CD1c-positive myeloid dendritic cell (primary cell): ENCODE results near the gene FRAS1.

Experiments used
- DNase-seq: peaks from one replicate; pipeline ENCODE4 v3.0.0-alpha.2; 2016; ENCODE audit errors: extremely low spot score

The FRAS1 gene

DNA sequence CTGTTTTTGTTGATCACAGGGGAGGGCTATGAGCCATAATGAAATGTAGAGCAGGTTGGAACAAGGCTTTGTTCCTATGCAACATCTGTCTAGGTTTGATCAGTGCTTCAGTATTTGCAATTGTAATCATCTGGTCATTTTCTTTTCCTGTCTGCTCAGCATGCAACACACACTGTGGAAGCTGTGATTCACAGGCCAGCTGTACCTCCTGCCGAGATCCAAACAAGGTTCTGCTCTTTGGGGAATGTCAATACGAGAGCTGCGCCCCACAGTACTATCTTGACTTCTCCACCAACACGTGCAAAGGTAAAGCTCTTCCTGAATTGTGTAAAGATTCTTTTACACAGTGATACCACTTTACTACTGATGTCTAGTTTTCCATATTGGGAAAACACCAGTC, 312.6 kb downstream of the FRAS1 start:
- no peak for DNase-seq

- no peak for DNase-seq
Observed at GRCh38 chr4:78370631-78371372, 313.7 kb downstream of the FRAS1 start.

- no peak for DNase-seq
Observed at GRCh38 chr4:78372355-78372988, 315.3 kb downstream of the FRAS1 start.

- no peak for DNase-seq
Observed at GRCh38 chr4:78377555-78377954, 320.4 kb downstream of the FRAS1 start.

DNA sequence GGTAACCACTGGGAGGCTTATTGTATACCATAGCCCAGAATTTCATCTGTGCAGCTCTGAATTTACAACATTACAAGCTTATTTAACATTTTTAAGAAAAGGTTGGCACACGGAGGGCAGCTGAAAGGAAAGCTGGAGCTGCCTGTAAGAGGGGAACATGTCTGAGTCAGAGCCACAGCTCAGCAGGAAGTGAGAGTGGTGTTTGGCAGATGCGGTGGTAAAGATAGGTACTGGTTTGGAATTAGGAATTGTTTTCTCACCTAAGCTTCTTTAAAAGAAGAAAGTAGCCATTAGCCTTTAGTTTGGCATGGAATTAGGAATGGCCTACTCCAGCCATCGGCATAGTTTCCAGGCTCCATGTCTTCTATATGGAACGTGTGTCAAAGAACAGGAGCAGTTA, 321.9 kb downstream of the FRAS1 start:
- no peak for DNase-seq

DNA sequence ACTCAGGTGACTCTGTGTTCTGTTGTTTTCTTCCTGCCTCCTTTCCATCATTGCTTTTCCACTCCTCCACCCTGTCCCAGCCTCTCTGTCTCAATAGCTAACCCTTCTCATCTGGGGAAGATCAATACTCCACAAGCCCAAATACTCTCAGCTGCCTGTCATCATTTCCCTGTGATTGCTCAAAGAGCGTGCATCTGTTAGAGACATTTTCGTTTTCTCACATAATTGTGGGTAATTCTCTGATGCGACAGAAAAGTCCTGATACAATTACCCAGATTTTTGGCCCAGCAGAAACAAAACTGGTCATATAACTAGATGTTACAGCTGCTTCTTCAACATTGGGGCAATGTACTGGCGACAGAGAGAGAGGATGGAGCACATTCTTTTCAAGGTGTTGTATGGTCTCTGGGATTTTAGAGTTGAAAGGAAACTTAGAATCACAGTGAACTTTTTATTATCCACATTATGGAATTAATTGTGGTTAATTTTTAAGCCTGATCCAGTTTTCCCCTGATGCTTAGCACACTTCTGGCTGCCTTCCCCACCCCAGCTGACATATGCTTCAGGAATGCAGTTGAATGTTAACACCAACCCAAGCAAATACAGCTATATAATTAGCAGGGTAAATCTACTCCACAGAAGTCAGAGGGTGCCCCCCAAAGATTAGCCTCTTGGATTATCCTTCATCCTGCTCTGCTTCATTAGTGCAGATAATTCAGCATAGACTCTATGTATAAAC, 323.0 kb downstream of the FRAS1 start:
- DNase-seq: no peak

DNA sequence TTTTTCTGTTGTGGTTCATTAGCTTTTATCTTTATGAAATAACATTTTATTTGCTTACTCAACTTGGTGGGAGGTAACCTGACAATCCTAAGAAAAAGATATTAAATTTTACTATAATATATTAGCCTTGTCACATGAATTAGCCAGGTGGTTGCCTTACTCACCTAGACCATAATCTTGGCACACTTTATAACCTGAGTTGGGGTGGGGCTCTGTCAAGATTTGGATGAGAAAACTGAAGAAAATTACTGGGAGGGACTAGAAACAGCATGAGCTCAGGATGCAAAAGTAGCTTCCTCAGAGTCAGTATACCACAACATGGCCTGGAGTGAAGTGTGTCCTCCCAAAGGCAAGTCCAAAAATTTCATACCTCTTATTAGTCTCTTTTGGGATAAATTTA, 329.6 kb downstream of the FRAS1 start:
- DNase-seq: no peak

DNA sequence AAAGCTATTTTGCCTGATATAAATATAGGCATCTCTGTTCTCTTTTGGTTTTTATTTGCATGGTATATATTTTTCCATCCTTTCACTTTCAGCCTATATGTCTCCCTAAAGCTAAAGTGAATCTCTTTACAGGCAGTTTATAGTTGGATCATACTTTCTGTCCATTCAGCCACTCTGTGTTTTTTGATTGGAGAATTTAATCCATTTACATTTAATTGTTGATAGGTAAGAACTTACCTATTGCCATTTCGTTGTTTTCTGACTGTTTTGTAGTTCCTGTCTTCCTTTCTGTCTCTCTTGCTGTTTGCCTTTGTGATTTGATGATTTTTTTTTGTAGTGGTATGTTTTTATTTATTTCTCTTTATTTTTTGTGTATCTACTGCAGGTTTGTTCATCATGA, 338.5 kb downstream of the FRAS1 start:
- no peak for DNase-seq

GRCh38 chr4:78396613-78397291, 339.6 kb downstream of the FRAS1 start:
- DNase-seq: no peak

GRCh38 chr4:78397292-78397630, 340.1 kb downstream of the FRAS1 start:
- no peak for DNase-seq

DNA sequence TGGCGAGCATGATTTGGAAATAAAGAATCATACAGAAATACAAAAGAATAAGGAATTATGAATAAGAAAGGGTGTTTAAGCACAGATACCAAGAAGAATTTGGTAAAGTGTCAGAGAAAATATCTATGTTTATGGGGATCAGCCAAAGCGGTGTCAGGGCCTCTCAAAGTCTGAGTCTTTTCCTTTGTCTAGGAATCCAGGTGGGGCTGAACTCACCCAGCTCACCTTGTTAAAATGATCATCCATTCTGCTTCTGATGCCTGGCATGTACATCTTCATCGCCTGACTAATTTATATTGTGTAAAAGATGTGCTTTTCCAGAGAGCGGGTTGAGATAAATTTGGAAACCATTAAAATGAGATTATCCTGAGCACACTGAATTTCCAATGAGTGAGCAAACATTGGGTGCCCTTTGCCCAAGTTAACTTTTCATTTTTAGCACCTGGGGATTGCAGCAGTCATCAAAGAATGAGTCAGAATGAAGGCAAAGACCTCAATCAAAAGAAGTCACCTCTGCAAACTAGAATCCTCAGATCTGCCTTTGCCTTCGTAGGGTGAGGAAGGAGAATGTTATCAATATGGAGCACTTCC, 352.6 kb downstream of the FRAS1 start:
- no peak for DNase-seq

- DNase-seq: no peak
Observed at GRCh38 chr4:78410225-78410624, 353.1 kb downstream of the FRAS1 start.

- no peak for DNase-seq
Observed at GRCh38 chr4:78410676-78411075, 353.6 kb downstream of the FRAS1 start.

- no peak for DNase-seq
Observed at GRCh38 chr4:78414116-78414515, 357.0 kb downstream of the FRAS1 start.

DNA sequence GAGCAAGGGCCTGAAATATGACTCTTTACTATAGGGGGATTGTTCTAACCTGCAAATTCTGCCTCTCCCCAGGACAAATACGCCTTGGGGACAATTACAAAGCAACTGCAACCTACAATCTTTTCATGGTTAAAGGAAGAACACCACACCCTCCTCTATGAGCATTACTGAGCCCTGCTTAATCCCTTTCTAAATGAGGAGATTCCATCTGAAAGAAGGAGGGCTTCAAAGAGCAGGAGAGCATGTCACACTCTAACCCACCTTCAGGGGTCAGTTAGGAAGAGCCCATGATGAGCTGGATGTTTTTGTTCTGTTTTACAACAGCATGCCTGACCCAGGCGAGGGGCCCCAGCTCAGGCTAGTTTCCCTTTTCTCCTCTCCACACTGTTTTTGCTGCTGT, 360.5 kb downstream of the FRAS1 start:
- no peak for DNase-seq

DNA sequence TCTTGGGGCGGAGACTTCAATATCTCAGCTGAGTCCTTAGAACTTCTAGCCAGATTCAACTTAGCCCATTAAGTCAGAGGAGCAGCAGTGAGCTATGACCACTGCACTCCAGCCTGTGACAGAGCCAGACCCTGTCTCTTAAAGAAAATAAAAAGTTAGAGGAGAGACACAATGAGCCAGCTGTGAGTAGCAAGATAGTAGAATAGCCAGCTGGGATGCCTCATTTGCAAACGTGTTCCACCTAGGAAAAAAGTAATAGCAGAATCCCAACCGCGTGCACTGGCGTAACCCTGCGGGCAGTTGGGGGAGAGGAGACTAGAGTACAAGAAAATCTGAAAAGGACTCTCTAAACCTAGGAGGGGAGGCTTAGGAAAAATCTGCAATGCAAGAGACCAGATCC, 361.3 kb downstream of the FRAS1 start:
- DNase-seq: no peak

DNA sequence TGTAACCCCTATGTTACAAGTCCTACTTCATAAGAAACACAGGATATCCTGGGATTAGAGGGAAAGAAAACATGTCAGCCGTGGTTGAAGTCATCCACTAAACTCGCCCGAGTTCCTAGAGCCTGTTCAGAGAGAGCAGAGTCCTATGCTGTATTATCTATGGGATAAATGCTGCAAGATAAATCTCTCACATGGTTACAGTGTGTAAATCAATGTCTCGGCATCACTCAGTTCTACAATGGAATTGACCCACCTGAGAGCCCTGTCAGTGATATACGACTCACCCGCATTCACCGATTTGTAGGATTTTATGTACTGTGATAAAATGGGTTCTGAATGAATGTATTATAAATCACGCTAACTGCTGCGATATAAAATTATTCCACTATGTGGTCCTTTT, 366.7 kb downstream of the FRAS1 start:
- DNase-seq: no peak

DNA sequence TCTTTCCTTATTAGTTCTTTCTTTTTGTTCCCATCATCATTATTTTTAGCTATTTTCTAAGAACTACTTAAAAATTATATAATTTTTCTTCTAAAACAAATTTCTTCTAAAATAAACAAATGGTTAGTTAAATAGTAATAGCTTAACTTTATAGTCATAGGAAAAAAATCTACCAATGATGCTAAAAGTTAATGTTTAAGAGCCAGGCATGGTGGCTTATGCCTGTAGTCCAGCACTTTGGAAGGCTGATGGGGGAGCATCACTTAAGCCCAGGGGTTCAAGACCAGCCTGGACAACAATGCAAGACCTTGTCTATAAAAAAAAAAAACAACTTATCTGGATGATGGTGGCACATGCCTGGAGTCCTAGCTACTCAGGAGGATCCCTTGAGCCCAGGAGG, 367.3 kb downstream of the FRAS1 start:
- no peak for DNase-seq

DNA sequence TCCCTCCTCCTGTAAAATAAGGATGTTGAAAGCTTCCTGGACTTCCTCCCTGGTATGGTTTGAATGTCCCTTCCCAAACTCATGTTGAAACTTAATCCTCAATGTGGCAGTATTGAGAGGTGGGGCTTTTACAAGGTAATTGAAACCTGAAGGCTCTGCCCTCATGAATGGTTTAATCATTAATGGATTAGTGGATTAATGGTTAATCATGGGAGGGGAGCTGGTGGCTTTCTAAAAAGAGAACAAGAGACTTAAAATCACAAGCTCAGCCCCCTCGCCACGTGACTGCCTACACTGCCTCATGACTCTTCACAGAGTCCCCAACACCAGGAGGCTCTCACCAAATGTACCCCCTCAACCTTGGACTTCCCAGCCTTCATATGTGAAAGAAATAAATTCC, 369.8 kb downstream of the FRAS1 start:
- DNase-seq: no peak

DNA sequence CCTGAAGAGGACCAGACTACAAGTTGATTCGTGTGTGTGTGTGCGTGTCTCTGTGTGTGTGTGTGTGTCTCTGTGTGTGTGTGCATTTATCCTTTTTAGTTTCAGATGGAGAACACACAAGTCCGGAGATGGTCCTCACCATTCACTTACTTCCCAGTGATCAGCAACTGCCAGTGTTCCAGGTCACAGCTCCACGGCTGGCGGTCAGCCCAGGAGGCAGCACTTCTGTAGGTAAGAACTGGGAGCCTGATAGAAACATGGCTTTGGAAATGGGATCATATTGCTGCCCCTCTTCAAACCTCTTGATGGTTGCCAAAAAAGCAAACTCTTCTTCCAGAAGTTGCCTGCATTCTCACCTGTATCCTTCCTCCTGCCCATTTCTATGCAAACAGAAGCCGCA, 371.9 kb downstream of the FRAS1 start:
- DNase-seq: no peak

DNA sequence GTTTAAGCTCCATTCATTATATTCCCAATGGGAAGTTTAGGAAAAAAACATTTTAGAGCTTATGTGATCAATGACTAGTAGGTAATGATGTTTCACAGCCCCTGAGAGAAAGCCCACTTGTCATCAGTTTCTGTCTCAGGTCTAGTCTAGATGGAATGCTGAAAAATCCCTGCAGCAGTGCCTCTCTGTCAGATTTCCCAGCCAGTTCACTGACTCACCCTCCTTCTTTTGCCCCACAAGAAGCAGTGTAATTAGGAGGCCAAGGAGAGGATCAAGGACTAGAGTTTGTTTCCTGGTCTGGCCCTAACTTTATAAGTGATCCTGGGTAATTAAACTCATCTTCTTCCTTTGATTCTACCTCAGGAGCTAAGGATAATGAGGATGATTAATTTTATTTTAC, 375.8 kb downstream of the FRAS1 start:
- no peak for DNase-seq

DNA sequence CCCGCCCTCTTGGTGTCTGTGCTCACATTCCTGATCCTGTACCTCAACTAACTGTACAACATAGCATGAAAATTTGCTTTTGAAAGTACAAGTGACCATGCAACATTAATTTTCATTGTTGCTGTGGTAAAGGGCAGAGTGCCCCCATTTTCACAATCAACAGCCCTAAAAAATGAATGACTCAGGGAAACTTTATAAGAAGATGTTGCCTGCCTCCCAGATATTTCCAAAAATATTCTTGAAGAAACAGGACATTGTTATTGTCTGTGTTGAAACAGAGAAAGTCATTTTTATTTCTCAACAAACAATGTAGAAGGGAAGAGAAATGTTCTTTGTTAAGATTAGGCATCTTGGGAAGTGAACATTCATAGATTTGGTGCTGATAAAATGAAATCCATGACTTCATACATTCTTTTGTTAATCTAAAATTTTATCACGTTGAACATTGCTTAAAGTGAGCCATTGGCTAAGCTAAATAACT, 380.5 kb downstream of the FRAS1 start:
- DNase-seq: no peak
